Ovary (tissue), 3 donors: Measurements from ENCODE around the gene THBS1.

Source experiments
- EP300 ChIP-seq: sonication (generic); formaldehyde crosslinking; IDR thresholded peaks from one replicate; pipeline ENCODE4 v1.6.1; 2017; ENCODE audit warnings: antibody characterized with exemption
- POLR2A ChIP-seq: fragments of 450-650 bp; IDR thresholded peaks from one replicate; pipeline ENCODE4 v1.6.1; 2017; ENCODE audit warnings: antibody characterized with exemption, mild to moderate bottlenecking, moderate library complexity
- TF ChIP-seq, protein P1 (sequence below), 3 donors: fragments of 450-650 bp in 2 of 3; fragments of 200-600 bp in 1 of 3; IDR thresholded peaks; one replicate each; pipeline versions ENCODE4 v1.5.1 to v1.8.0; 2016 to 2022; ENCODE audit warnings: antibody characterized with exemption in 3 of 3, mild to moderate bottlenecking in 1 of 3
- donor health status: DM: no; HTN: no; CAD: no.

DNA sequence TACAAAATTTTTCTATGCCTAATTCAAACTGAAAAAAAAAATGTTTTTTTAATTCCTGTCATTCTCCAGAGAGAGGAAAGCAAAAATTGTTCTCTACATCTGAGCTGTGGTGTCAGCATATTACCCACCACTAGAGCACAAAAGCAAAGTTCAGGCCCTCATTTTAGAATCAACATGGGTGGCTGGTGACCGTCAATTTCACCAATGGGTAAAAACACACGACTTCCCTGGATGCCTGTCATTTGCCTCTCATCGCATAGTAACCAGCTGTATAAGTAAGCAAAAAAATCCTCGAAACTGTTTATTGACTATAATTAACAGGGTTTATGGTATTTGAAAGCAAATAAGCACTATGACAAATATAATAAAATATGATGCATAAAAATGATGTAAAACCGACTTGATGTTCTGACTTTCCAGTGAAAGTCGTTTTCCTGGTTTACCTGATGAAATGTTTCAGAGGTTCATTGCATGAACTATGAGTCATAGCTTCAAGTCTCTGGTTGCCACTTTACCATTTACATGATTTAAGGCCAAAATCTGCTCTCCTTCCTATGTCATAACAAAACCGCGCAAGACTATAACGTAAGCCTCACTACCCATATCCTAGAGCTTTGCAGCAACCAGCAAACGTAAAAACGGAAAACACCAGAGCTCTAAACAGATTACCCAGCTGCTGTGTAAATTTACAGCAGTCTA, 60.5 kb downstream of the THBS1 start:
- TF ChIP-seq, protein P1, sequence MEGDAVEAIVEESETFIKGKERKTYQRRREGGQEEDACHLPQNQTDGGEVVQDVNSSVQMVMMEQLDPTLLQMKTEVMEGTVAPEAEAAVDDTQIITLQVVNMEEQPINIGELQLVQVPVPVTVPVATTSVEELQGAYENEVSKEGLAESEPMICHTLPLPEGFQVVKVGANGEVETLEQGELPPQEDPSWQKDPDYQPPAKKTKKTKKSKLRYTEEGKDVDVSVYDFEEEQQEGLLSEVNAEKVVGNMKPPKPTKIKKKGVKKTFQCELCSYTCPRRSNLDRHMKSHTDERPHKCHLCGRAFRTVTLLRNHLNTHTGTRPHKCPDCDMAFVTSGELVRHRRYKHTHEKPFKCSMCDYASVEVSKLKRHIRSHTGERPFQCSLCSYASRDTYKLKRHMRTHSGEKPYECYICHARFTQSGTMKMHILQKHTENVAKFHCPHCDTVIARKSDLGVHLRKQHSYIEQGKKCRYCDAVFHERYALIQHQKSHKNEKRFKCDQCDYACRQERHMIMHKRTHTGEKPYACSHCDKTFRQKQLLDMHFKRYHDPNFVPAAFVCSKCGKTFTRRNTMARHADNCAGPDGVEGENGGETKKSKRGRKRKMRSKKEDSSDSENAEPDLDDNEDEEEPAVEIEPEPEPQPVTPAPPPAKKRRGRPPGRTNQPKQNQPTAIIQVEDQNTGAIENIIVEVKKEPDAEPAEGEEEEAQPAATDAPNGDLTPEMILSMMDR (IDR thresholded peaks at IDR 0.05), result no peak
- TF ChIP-seq EP300 (no peak), POLR2A (no peak)
